Measurements from ENCODE around the gene CYTIP. TPM values are rescaled to one million over a fixed set of nuclear protein-coding genes. Genes with fewer than 3 reads are reported as not detected.
"Not testable (repeated sequence)": the region's sequence is repeated elsewhere in the genome, so short reads cannot be mapped to it uniquely, and the experiment has no call there.

CYTIP gene
- polyA plus RNA-seq, 1 experiment: not detected

GRCh38 chr2:157413326-157414035 lies 30.4 kb downstream of the CYTIP start:
- CTCF ChIA-PET: no interaction called here
- Histone ChIP-seq H3K4me3 (ENCODE audit: low read depth, low read length) (no peak overlapping the region), H3K36me3 (ENCODE audit: control insufficient read depth, insufficient read depth, low read length) (no peaks in the 10 kb centered on the region), H3K27me3 (ENCODE audit: control insufficient read depth, insufficient read depth, low read length) (no peaks in the 10 kb centered on the region; the same call in 1 of the 2 replicates)
- no peak for DNase-seq (ENCODE audit: low read depth)
- POLR2A ChIA-PET: no interaction called here
- TF ChIP-seq, protein P1, sequence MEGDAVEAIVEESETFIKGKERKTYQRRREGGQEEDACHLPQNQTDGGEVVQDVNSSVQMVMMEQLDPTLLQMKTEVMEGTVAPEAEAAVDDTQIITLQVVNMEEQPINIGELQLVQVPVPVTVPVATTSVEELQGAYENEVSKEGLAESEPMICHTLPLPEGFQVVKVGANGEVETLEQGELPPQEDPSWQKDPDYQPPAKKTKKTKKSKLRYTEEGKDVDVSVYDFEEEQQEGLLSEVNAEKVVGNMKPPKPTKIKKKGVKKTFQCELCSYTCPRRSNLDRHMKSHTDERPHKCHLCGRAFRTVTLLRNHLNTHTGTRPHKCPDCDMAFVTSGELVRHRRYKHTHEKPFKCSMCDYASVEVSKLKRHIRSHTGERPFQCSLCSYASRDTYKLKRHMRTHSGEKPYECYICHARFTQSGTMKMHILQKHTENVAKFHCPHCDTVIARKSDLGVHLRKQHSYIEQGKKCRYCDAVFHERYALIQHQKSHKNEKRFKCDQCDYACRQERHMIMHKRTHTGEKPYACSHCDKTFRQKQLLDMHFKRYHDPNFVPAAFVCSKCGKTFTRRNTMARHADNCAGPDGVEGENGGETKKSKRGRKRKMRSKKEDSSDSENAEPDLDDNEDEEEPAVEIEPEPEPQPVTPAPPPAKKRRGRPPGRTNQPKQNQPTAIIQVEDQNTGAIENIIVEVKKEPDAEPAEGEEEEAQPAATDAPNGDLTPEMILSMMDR (IDR thresholded peaks at IDR 0.05; ENCODE audit: insufficient read depth, low read depth, low read length): no peak

DNA sequence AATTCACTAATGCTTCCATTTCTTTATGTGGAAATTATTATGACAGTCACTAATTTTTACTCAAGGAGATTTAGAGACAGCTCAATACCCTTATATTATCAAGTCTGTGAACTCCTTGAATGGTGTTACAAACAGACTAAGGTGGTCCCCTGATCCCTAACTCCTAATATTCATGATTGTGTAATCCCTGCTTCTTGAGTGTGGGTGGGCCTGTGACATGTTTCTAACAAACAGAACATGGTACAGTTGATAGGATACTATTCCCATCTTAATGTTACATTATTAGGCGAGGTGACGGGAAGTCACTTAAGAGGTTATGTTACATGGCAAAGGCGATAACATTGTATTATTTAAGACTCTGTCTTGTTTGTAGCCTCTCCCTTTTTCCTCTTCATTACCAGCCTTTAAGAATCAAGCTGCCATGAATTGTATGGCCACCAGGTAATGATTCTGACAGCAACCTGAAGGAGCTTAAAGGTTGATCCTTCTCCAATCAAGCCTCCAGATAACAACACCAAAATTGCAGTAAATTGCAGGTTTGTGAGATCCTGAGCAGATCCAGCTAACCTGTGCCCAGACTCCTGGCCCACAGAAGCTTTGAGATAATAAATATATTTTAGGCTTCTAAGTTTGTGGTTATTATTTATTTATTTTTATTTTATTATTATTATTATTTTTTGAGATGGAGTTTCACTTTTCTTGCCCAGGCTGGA lies 32.1 kb downstream of the CYTIP start:
- ChIA-PET CTCF (no interaction called here), POLR2A (no interaction called here)
- DNase-seq (ENCODE audit: low read depth): no peak
- H3K27me3 ChIP-seq (ENCODE audit: control insufficient read depth, insufficient read depth, low read length): no peaks in the 10 kb centered on the region; the same call in 1 of the 2 replicates
- H3K36me3 ChIP-seq (ENCODE audit: control insufficient read depth, insufficient read depth, low read length): no peaks in the 10 kb centered on the region
- TF ChIP-seq, protein P1 (IDR thresholded peaks at IDR 0.05; ENCODE audit: insufficient read depth, low read depth, low read length): no peak
- H3K4me3 ChIP-seq (ENCODE audit: low read depth, low read length): no peak overlapping the region

DNA sequence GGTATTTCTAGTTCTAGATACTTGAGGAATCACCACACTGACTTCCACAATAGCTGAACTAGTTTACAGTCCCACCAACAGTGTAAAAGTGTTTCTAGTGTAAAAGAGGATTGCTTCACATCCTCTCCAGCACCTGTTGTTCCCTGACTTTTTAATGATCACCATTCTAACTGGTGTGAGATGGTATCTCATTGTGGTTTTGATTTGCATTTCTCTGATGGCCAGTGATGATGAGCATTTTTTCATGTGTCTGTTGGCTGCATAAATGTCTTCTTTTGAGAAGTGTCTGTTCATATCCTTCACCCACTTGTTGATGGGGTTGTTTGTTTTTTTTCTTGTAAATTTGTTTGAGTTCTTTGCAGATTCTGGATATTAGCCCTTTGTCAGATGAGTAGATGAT lies 38.5 kb downstream of the CYTIP start:
- CTCF ChIA-PET; DNase-seq (ENCODE audit: low read depth); POLR2A ChIA-PET; H3K36me3 ChIP-seq (ENCODE audit: control insufficient read depth, insufficient read depth, low read length); H3K4me3 ChIP-seq (ENCODE audit: low read depth, low read length); H3K27me3 ChIP-seq (ENCODE audit: control insufficient read depth, insufficient read depth, low read length): not testable (repeated sequence)

- no peak for DNase-seq (ENCODE audit: low read depth)
- H3K36me3 ChIP-seq (ENCODE audit: control insufficient read depth, insufficient read depth, low read length): no peaks in the 10 kb centered on the region
- TF ChIP-seq, protein P1 (IDR thresholded peaks at IDR 0.05; ENCODE audit: insufficient read depth, low read depth, low read length): no peak
- no peaks in the 10 kb centered on the region for H3K27me3 ChIP-seq (ENCODE audit: control insufficient read depth, insufficient read depth, low read length)
- H3K4me3 ChIP-seq (ENCODE audit: low read depth, low read length): no peak overlapping the region
- ChIA-PET CTCF (no interaction called here), POLR2A (no interaction called here)
Observed at GRCh38 chr2:157404363-157404762, 39.5 kb downstream of the CYTIP start.

GRCh38 chr2:157402801-157403485 lies 40.9 kb downstream of the CYTIP start:
- H3K4me3 ChIP-seq (ENCODE audit: low read depth, low read length); H3K27me3 ChIP-seq (ENCODE audit: control insufficient read depth, insufficient read depth, low read length); H3K36me3 ChIP-seq (ENCODE audit: control insufficient read depth, insufficient read depth, low read length); DNase-seq (ENCODE audit: low read depth); POLR2A ChIA-PET: not testable (repeated sequence)
- CTCF ChIA-PET: interaction anchor here (0.6 to 0.7 kb wide), 2 partner anchors 34 to 93 kb away, joined by 3 read pairs; no protein-coding TSS in a partner anchor

DNA sequence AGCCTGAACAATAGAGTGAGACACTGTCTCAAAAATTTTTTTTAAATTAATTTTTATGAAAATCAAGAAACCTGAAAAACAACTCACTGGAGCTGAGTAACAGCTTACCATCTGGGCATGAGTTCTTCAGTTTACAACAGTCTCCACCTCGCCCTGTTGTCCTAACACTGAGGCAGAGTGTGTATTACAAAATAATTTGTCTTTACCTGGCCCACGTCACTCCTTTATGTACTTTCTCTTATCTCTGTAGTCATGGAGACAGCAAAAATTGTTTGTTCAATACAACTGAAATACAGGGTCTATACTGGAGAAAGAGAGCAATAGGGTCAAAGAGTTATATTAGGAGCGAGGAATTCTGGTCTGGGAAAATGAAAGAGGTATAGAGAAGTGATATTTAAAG lies 48.1 kb downstream of the CYTIP start:
- TF ChIP-seq, protein P1 (IDR thresholded peaks at IDR 0.05; ENCODE audit: insufficient read depth, low read depth, low read length): no peak
- ChIA-PET POLR2A (no interaction called here), CTCF (no interaction called here)
- DNase-seq (ENCODE audit: low read depth): no peak
- H3K27me3 ChIP-seq (ENCODE audit: control insufficient read depth, insufficient read depth, low read length): no peaks in the 10 kb centered on the region
- no peak overlapping the region for H3K4me3 ChIP-seq (ENCODE audit: low read depth, low read length)
- H3K36me3 ChIP-seq (ENCODE audit: control insufficient read depth, insufficient read depth, low read length): no peaks in the 10 kb centered on the region

All from BJ (cell line).